Ammon's horn (tissue), 1 donor: Measurements from ENCODE around the gene EYA3.

Experiments used
- DNase-seq: peaks from one replicate; pipeline ENCODE4 v3.0.0-alpha.2; 2016; ENCODE audit warnings: low spot score

Gene EYA3

GRCh38 chr1:28088168-28088961, at the start of gene EYA3:
TSS of gene EYA3 (minus strand) at chr1:28088610. CDS start at chr1:28058026, 30,584 bp downstream.
- peak; percentile 98 for DNase-seq

DNA sequence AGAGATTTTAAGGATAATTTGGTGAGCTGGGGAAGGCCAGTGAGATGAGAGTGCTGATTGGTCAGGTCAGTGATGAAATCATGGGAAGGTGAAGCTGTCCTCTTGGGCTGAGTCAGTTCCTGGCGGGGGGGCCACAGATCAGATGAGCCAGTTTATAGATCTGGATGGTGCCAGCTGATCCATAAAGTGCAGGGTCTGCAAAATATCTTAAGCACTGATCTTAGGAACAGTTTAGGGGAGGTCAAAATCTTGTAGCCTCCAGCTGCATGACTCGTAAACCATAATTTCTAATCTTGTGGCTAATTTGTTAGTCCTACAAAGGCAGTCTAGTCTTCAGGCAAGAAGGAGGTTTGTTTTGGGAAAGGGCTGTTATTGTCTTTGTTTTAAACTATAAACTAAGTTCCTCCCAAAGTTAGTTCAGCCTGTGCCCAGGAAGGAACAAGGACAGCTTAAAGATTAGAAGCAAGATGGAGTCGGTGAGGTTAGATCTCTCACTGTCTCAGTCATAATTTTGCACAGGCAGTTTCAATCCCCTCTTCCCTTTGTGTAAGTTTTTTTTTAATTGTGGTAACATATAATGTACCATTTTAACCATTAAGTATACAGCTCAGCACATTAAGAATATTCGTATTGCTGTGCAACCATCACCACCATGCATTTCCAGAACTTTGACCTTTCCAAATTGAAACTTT, 48.7 kb upstream of the EYA3 start:
- DNase-seq = no peak

DNA sequence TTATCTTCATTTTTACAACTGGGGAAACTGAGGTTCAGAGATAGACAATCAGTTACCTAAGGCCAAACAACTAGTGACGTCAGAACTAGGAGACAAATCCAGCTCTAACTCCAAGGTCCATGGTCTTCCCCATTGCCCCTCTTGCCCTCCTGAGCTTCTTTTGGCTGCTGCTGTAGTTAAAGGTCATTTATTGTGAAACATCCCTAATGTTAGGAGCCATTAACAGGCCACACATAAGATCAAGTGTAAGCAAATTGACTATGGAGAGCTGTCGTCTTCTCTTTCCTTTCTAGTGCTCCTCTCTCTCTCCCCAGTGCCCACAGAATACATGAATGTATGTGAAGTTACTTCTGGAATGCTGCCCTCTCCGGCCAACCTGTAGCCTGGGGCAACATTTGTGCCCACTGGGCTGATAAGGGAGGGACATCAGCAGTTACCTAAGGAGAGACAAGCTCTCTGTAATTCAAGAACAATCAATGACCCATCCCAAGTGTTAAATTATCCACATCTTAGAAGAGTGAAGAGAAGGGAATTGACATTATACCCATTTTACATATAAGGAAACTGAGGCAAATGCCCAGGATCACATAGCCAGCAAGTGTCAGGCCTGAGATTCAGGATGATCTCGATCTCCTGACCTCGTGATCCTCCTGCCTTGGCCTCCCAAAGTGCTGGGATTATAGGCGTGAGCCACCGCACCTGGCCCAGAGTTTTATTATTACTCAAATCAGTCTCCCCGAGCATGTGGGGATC, 47.9 kb upstream of the EYA3 start:
- no peak for DNase-seq

DNA sequence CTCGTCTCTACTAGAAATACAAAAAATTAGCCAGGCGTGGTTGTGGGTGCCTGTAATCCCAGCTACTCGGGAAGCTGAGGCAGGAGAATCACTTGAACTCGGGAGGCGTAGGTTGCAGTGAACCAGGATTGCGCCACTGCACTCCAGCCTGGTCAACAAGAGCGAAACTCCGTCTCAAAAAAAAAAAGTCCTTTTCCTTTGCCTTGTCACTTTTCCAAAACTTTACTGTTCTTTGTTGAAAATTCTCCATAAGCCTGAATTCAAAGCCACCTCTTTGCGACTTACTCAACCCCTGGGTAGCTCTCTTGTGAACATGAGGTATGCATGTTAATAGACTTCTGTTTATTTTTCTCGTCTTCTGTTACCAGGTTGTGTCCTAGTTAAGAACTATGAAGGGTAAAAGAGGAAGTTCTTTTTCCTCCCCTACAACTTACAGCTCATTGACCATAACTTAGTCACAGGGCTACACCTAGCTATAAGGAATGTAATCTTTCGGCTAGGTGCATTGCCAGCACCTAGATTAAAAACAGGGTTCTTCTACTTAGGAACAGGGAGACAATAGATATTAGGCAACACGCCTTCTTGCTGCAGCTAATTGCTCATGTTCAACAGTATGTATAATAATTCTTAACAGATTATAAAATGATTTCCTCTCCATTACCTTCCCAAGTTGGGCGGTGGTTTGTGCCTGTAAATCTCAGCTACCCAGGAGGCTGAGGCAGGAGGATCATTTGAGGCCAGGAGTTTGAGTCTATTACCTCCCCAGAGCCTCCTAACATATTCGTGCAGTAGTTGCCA, 47.2 kb upstream of the EYA3 start:
- no peak for DNase-seq

DNA sequence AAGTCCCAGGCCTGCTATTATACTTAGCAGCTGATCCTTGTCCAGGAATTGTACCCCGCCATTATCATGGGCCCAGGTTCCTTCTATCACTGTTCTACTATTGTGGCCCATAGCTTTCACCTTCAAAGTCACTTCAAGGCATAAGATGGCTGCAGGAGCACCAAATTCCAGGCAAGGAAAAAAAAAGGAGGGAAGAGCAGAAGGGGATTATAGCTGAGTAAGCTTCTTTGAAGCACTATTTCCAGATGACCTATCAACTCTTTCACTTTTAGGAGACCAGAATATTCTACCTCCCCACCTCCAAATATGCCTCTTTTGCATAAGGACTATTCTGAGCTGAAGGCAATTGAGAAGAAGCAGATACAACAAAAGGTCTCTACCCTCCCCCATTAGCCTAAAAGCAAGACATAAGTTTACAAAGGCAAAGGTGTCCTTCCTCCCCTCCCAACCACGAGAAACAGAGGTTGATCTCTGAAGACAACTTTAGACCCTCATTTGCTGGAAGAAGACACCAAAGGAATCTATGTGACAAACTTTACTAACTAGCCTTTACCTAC, 46.3 kb upstream of the EYA3 start:
- DNase-seq = no peak

DNA sequence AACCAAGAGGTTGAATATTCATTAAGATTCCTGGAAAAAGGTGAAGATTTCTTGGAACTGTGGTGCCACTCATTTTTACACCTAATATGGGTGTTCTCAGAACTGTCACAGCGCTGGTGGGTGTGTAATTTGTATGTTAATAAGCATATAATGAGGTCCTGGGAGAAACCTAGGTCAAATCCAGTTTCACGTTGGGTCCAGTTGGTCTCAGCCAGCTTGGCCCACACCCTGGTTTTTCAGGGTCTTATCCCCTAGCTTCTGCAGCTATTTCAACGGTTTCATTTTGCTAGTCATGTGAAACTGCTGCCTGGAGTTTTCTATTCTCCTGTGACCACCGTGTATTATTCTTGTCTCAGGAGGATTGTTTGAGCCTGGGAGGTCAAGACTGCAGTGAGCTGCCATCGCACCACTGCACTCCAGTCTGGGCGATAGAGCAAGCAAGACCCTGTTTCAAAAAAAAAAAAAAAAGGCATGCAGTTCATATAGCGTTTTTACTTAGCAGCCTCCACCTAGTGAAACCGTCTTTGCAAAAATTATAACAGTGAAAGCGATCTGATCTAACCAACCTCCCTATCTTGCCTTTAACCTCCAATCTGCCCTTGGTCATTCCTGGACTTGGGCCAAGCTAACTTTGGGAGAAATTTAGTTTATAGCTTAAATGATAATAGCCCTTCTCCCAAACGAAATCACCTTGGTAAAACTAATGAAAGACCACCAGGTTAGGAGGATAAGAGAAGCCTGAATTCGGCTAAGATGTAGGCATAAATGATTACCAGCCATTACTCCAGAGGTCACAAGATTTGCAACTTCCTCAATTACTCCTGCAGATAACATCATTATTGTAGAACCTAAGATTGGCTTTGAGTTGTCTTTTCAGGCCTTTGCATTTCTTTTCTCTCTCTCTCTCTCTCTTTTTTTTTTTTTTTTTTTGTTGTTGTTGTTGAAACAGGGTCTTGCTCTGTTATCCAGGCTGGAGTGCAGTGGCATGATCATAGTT, 44.1 kb upstream of the EYA3 start:
- no peak for DNase-seq

- DNase-seq = no peak
These were observed 42.5 kb upstream of the EYA3 start for GRCh38 chr1:28130901-28131300.

DNA sequence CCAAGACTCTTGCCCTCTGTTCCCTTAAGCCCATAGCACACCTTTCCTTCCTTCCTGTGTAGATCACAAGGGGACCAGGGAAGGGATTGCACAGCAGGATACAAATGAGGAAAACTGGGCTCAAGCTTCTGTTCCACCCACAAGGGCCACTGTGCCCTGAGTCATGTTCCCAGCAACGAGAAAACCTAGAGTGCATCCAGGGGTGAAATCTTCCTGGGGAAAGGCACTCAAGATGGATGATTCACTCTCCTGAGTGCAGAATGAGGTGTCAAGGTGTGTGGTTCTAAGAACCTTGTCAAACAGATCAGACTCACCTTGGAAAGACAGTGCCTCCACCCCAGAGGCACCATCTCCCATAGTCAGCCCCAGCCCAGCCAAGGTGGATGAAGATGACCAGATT, 40.7 kb upstream of the EYA3 start:
- no peak for DNase-seq

DNA sequence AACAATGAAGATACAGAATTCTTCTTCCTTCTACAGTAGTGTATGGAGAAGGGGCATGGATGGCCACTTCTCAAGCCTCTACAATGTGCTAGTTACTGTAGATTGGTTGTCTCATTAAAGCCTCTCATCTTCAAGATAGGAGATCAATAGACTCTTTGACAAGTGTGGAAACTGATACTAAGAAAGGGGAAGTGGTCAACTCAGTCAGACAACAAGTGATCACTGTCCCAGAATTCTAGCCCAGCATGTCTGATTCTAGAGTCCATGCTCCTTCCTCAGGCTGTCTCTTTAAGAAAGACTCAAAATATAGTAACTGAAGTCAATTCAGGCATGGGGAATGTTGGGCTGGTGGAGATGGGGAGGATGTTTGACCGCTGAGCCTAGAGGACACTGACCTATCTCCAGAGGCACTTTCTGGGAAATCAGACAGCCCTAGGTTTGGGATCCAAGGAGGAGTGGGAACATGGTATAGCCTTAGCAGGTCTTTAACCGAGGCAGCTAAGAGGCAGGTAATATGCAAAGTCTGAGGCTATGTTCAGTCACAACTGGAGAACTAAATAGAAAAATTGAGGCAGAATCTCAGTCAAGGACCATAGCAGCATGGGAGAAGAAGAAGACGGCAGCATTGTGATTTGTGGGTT, 39.3 kb upstream of the EYA3 start:
- peak; percentile 53 for DNase-seq

- DNase-seq = no peak
These were observed 38.5 kb upstream of the EYA3 start for GRCh38 chr1:28126783-28127490.

- no peak for DNase-seq
These were observed 37.8 kb upstream of the EYA3 start for GRCh38 chr1:28126212-28126611.

- peak; percentile 65 for DNase-seq
These were observed 35.1 kb upstream of the EYA3 start for GRCh38 chr1:28123461-28123961.

DNA sequence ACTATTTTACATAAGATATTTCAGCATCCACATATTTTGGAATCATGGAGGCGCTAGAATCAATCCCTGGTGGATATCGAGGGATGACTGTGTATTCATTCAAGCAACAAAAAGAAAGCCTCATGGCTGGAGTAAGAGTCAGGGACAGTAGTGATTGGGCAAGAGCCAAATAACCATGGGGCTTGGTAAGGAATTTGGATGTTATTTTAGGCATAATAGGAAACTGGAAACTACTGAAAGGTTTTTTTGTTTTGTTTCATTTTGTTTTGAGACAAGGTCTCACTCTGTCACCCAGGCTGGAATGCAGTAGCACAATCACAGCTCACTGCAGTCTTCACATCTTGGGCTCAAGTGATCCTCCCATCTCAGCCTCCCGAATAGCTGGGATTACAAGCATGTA, 33.8 kb upstream of the EYA3 start:
- DNase-seq = no peak

DNA sequence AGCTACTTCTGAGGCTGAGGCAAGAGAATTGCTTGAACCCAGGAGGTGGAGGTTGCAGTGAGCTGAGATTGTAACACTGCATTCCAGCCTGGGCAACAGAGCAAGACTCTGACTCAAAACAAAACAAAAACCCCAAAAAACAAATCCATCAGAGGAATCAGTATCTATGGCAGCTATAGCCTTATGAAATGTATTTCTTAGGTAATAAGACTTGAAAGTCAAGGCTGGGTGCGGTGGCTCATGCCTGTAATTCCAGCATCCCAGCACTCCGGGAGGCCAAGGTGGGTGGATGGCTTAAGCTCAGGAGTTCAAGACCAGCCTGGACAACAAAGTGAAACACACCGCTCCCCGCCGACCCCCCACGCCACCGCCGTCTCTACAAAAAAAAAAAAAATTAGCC, 31.1 kb upstream of the EYA3 start:
- DNase-seq = no peak

DNA sequence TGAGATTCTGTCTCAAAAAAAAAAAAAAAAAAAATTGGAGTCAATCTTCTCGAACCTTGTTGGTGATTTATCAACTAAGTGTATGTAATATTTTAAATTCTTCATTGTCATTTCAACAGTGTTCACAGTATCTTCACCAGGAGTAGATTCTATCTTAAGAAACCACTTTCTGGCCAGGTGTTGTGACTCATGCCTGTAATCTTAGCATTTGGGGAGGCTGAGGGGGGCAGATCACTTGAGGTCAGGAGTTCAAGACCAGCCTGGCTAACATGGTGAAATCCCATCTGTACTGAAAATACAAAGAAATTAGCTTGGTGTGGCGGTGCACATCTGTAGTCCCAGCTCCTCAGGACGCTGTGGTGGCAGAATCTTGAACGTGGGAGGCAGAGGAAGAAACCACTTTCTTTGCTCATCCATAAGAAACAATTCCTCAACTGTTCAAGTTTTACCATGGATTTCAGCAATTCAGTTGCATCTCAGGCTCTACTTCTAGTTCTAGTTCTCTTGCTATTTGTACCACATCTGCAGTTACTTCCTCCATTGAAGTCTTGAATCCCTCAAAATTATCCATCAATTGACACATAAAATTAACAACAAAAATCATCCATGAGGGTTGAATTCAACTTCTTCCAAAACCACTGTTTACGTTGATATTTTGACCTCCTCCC, 30.4 kb upstream of the EYA3 start:
- DNase-seq = no peak

GRCh38 chr1:28115267-28115666, 26.9 kb upstream of the EYA3 start:
- peak; percentile 41 for DNase-seq

DNA sequence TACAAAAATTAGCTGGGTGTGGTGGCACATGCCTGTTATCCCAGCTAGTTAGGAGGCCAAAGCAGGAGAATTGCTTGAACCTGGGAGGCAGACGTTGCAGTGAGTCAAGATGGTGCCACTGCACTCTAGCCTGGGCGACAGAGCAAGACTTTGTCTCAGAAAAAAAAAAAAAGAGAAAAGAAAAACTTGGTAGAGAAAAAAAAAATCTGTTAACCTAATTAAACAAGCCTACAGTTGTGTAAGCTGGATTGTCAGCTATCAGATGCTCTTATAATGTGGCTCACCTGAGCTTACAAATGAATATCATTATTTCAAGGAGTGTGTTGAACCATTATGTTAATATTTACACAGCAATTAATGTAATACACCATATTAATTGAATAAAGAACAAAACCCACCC, 26.4 kb upstream of the EYA3 start:
- DNase-seq = no peak

- no peak for DNase-seq
These were observed 24.8 kb upstream of the EYA3 start for GRCh38 chr1:28113242-28113572.
